Breast epithelium (tissue), 3 donors: ENCODE measurements around the gene NRAS.

Source experiments
- POLR2AphosphoS5 ChIP-seq, 3 donors: sonication (generic); formaldehyde crosslinking; IDR thresholded peaks; one replicate each; pipeline ENCODE4 v1.6.1; 2017; ENCODE audit warnings: antibody characterized with exemption in 3 of 3
- TF ChIP-seq, protein P1 (sequence below), 3 donors: fragments of 450-650 bp; IDR thresholded peaks; one replicate each; pipeline ENCODE4 v1.5.1; 2016 to 2017; ENCODE audit warnings: antibody characterized with exemption in 3 of 3, mild to moderate bottlenecking in 3 of 3, moderate library complexity in 3 of 3

- TF ChIP-seq, protein P1, sequence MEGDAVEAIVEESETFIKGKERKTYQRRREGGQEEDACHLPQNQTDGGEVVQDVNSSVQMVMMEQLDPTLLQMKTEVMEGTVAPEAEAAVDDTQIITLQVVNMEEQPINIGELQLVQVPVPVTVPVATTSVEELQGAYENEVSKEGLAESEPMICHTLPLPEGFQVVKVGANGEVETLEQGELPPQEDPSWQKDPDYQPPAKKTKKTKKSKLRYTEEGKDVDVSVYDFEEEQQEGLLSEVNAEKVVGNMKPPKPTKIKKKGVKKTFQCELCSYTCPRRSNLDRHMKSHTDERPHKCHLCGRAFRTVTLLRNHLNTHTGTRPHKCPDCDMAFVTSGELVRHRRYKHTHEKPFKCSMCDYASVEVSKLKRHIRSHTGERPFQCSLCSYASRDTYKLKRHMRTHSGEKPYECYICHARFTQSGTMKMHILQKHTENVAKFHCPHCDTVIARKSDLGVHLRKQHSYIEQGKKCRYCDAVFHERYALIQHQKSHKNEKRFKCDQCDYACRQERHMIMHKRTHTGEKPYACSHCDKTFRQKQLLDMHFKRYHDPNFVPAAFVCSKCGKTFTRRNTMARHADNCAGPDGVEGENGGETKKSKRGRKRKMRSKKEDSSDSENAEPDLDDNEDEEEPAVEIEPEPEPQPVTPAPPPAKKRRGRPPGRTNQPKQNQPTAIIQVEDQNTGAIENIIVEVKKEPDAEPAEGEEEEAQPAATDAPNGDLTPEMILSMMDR (IDR thresholded peaks at IDR 0.05), result no peak
- no peak for TF ChIP-seq POLR2AphosphoS5 (IDR thresholded peaks at IDR 0.05)
Observed at GRCh38 chr1:114756949-114757454, 40.4 kb upstream of the NRAS start.
